ENCODE results near the gene SLC38A2.
"Not testable (repeated sequence)": the region's sequence is repeated elsewhere in the genome, so short reads cannot be mapped to it uniquely, and the experiment has no call there.

SLC38A2 gene

GRCh38 chr12:46360370-46360769 is 12.2 kb downstream of the SLC38A2 start:
- DNase-seq, result no peak

GRCh38 chr12:46359667-46360280 is 12.8 kb downstream of the SLC38A2 start:
- no peak for DNase-seq

GRCh38 chr12:46358791-46359666 is 13.5 kb downstream of the SLC38A2 start:
- DNase-seq, result no peak

- no peak for DNase-seq
Observed at GRCh38 chr12:46358325-46358700, 14.3 kb downstream of the SLC38A2 start.

- no peak for DNase-seq
Observed at GRCh38 chr12:46357438-46358324, 14.9 kb downstream of the SLC38A2 start.

GRCh38 chr12:46356655-46357437 is 15.7 kb downstream of the SLC38A2 start:
- no peak for DNase-seq

- no peak for DNase-seq
Observed at GRCh38 chr12:46354802-46355199, 17.8 kb downstream of the SLC38A2 start.

GRCh38 chr12:46354111-46354801 is 18.3 kb downstream of the SLC38A2 start:
- no peak for DNase-seq

GRCh38 chr12:46351886-46352650 is 20.5 kb downstream of the SLC38A2 start:
- DNase-seq, result no peak

GRCh38 chr12:46351138-46351537 is 21.4 kb downstream of the SLC38A2 start:
- no peak for DNase-seq

GRCh38 chr12:46349253-46349652 is 23.3 kb downstream of the SLC38A2 start:
- no peak for DNase-seq

GRCh38 chr12:46343118-46343852 is 29.3 kb downstream of the SLC38A2 start:
- DNase-seq, result no peak

- DNase-seq, result no peak
Observed at GRCh38 chr12:46342562-46343033, 30.0 kb downstream of the SLC38A2 start.

- no peak for DNase-seq
Observed at GRCh38 chr12:46339051-46339450, 33.5 kb downstream of the SLC38A2 start.

- DNase-seq, result no peak
Observed at GRCh38 chr12:46332260-46332659, 40.3 kb downstream of the SLC38A2 start.

- not testable (repeated sequence) for DNase-seq
Observed at GRCh38 chr12:46325075-46325474, 47.5 kb downstream of the SLC38A2 start.

GRCh38 chr12:46320731-46321130 is 51.8 kb downstream of the SLC38A2 start:
- no peak for DNase-seq

GRCh38 chr12:46318037-46318436 is 54.5 kb downstream of the SLC38A2 start:
- no peak for DNase-seq

Data from activated CD8-positive, alpha-beta memory T cell treated with anti-CD3 and anti-CD28 coated beads for 24 hours (primary cell).